Measurements from ENCODE around the gene SRRM1. TPM values are rescaled to one million over a fixed set of nuclear protein-coding genes. Genes with fewer than 3 reads are reported as not detected.
A peak's percentile ranks its signal among the peaks of the same experiment; 100 is the strongest.

Gene SRRM1, protein sequence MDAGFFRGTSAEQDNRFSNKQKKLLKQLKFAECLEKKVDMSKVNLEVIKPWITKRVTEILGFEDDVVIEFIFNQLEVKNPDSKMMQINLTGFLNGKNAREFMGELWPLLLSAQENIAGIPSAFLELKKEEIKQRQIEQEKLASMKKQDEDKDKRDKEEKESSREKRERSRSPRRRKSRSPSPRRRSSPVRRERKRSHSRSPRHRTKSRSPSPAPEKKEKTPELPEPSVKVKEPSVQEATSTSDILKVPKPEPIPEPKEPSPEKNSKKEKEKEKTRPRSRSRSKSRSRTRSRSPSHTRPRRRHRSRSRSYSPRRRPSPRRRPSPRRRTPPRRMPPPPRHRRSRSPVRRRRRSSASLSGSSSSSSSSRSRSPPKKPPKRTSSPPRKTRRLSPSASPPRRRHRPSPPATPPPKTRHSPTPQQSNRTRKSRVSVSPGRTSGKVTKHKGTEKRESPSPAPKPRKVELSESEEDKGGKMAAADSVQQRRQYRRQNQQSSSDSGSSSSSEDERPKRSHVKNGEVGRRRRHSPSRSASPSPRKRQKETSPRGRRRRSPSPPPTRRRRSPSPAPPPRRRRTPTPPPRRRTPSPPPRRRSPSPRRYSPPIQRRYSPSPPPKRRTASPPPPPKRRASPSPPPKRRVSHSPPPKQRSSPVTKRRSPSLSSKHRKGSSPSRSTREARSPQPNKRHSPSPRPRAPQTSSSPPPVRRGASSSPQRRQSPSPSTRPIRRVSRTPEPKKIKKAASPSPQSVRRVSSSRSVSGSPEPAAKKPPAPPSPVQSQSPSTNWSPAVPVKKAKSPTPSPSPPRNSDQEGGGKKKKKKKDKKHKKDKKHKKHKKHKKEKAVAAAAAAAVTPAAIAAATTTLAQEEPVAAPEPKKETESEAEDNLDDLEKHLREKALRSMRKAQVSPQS
- total RNA-seq (100 to 1,000 TPM; 188 to 342 (median 246) TPM), polyA plus RNA-seq (100 to 1,000 TPM; 173 to 261 TPM), total RNA-seq (173 reads per million, percentile 92 among the genes with 10 or more reads in this experiment)

DNA sequence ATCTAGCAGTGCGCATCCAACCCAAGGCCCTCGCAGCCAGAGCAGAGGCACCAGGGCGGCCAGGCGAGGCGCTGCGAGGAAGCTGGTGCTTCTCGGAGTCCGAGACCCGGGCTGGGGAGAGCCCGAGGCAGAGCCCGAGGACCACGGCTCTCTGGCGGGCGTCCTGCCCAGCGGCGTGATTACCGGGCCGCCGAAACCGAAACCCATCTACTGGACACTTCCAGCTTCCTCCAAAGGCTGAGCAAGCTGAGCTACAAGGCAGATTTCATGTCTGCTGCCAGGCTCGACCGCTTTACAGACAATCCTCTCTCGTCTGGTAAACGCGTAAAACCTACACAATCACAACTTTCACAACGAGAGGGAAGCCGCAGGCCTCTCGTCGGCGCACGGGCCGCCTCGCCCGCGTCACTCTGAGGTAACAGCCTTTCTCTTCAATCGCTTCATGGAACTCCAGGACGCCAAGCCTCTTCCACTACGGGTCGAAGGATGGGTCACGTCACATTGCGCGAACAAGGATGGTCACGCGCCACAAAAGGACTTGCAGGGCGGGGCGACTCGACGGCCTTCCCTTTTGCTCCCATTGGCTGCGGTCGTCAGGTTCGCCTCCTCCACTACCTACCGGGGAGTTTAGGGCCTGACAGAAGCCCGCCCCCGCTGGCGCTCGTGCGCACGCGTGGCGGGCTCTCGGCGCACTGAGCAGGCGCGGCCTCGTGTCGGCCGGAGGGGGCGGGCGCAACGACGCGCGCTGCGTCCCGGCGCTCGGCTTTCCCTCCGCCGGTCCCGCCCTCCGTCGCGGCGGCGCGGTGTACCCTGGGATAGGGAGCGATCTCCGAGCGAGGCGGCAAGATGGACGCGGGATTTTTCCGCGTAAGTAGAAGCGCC, at the start of gene SRRM1:
Gene SRRM1 (plus strand): TSS at position 822 of the 882 bp plus-strand sequence. CDS start 25 bp downstream, at position 847.
- H3K9me3 ChIP-seq (ENCODE audit: control insufficient read depth in 2 of 3, low read length in 3 of 3): no peaks in the 10 kb centered on the region
- peaks cover 26 to 32% of the 10 kb centered on the region in 2 donors for H3K4me1 ChIP-seq (ENCODE audit: control insufficient read depth in 2 of 2, insufficient read depth in 2 of 2, low read length in 2 of 2)
- H3K4me3 Mint-ChIP-seq: peak within 1 kb of the TSS; percentile 88 to 100 (median 95)
- ATAC-seq (peak; percentile 93), DNase-seq (peak; percentile 96 to 100 (median 99))
- ChIA-PET POLR2A (interaction anchor here (0.6 to 1.7 kb wide), 13 partner anchors 13 to 1298 kb away, joined by 3 to 7 read pairs (median 3); partner anchors contain the start of genes CLIC4, HNRNPR, RCAN3 and SYF2), CTCF (interaction anchor here (0.9 to 1.2 kb wide), 4 partner anchors 102 to 444 kb away, joined by 3 to 6 read pairs (median 4); partner anchors contain the start of gene CLIC4)
- intact Hi-C loops (cut with micrococcal nuclease): loop anchor here (1.0 to 10.0 kb wide), 23 partner anchors 55 to 1298 kb away; partner anchors contain the start of genes CLIC4 (in 2 of the 2), NIPAL3 (in 2 of the 2), PNRC2 (in 2 of the 2) and RCAN3 (in 2 of the 2)
- H3K4me3 ChIP-seq (ENCODE audit: low read length): peak within 1 kb of the TSS; percentile 83
- peaks cover 26 to 58% (median 51%) of the 10 kb centered on the region in 7 donors for H3K4me1 Mint-ChIP-seq
- peak within 1 kb of the TSS; percentile 100 for H3K27ac ChIP-seq (ENCODE audit: low read depth, low read length)
- peaks cover 11 to 26% (median 13%) of the 10 kb centered on the region in 3 experiments for H3K36me3 ChIP-seq (ENCODE audit: control insufficient read depth in 2 of 3, insufficient read depth in 3 of 3, low read length in 3 of 3)
- H3K27ac Mint-ChIP-seq: peak within 1 kb of the TSS; percentile 95 to 100 (median 99)
- no peaks in the 10 kb centered on the region for H3K9me3 Mint-ChIP-seq
- H3K27me3 ChIP-seq (ENCODE audit: control insufficient read depth in 2 of 2, insufficient read depth in 2 of 2, low read length in 2 of 2): no peaks in the 10 kb centered on the region
- H3K36me3 Mint-ChIP-seq: peaks cover 8 to 20% (median 13%) of the 10 kb centered on the region in 5 donors
- peaks cover 0 to under 1% (median 0%) of the 10 kb centered on the region in 5 donors for H3K27me3 Mint-ChIP-seq

DNA sequence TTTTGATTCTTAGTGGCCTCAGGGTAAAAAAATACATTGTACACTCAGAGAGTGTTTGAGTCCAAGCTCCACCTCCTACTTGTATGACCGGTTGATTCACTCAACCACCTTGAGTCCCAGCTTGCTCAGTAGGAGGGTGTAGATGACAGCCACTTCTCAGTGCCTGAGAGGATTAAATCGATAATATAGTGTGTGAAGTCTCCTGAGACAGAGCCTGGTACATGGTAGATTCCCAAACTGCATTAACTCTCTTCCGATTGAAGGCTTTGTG, 48.8 kb upstream of the SRRM1 start:
- POLR2A ChIA-PET: no interaction called here

DNA sequence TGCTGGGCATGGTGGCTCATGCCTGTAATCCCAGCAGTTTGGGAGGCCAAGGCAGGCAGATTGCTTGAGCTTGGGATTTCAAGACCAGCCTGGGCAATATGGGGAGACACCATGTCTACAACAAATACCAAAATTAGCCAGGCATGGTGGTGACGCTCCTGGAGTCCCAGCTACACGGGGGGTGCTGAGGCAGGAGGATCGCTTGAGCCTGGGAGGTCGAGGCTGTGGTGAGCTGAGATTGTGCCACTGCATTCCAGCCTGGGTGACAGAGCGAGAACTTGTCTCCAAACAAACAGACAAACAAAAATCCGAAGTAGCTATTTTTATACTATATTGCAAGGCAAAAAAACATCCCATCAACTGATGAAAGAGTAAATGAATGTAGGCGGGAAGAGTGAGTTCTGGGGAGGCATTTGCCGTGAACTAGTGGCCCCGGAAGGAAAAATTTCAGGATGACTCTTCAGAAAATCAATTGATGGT, 46.7 kb upstream of the SRRM1 start:
- Histone ChIP-seq H3K4me3 (ENCODE audit: low read length) (no peak overlapping the region), H3K36me3 (ENCODE audit: control insufficient read depth in 2 of 3, insufficient read depth in 3 of 3, low read length in 3 of 3) (no peaks in the 10 kb centered on the region), H3K9me3 (ENCODE audit: control insufficient read depth in 2 of 3, low read length in 3 of 3) (no peaks in the 10 kb centered on the region), H3K27me3 (ENCODE audit: control insufficient read depth in 2 of 2, insufficient read depth in 2 of 2, low read length in 2 of 2) (no peaks in the 10 kb centered on the region), H3K4me1 (ENCODE audit: control insufficient read depth in 2 of 2, insufficient read depth in 2 of 2, low read length in 2 of 2) (no peaks in the 10 kb centered on the region), H3K27ac (ENCODE audit: low read depth, low read length) (no peak overlapping the region)
- H3K27me3 Mint-ChIP-seq: peaks cover 0 to 17% (median 6%) of the 10 kb centered on the region in 5 donors
- peaks cover 0 to 1% (median 0%) of the 10 kb centered on the region in 11 donors for H3K9me3 Mint-ChIP-seq
- no peak for DNase-seq
- CTCF ChIA-PET: interaction anchor here (0.6 to 1.6 kb wide), 2 partner anchors 8 to 61 kb away, joined by 3 to 4 read pairs; no protein-coding TSS in a partner anchor
- intact Hi-C loops (cut with micrococcal nuclease): no loop called here
- POLR2A ChIA-PET: interaction anchor here (0.6 to 0.7 kb wide), 2 partner anchors 25 to 111 kb away, joined by 3 read pairs; no protein-coding TSS in a partner anchor
- H3K27ac Mint-ChIP-seq: no peak overlapping the region
- H3K4me1 Mint-ChIP-seq: no peaks in the 10 kb centered on the region
- no peak overlapping the region for H3K4me3 Mint-ChIP-seq
- no peak for ATAC-seq
- H3K36me3 Mint-ChIP-seq: no peaks in the 10 kb centered on the region

More for the DNA sequence above, 48.8 kb upstream of the SRRM1 start:
- H3K4me3 ChIP-seq (ENCODE audit: low read length): no peak overlapping the region
- Mint-ChIP-seq H3K4me1 (no peaks in the 10 kb centered on the region), H3K4me3 (no peak overlapping the region), H3K27ac (no peak overlapping the region), H3K27me3 (peaks cover 0 to 15% (median 6%) of the 10 kb centered on the region in 5 donors), H3K36me3 (no peaks in the 10 kb centered on the region), H3K9me3 (peaks cover 0 to 1% (median 0%) of the 10 kb centered on the region in 11 donors)
- H3K27me3 ChIP-seq (ENCODE audit: control insufficient read depth in 2 of 2, insufficient read depth in 2 of 2, low read length in 2 of 2): no peaks in the 10 kb centered on the region
- intact Hi-C loops (cut with micrococcal nuclease): no loop called here
- DNase-seq (no peak), ATAC-seq (no peak)
- no peaks in the 10 kb centered on the region for H3K36me3 ChIP-seq (ENCODE audit: control insufficient read depth in 2 of 3, insufficient read depth in 3 of 3, low read length in 3 of 3)
- no peaks in the 10 kb centered on the region for H3K4me1 ChIP-seq (ENCODE audit: control insufficient read depth in 2 of 2, insufficient read depth in 2 of 2, low read length in 2 of 2)
- no peaks in the 10 kb centered on the region for H3K9me3 ChIP-seq (ENCODE audit: control insufficient read depth in 2 of 3, low read length in 3 of 3)
- CTCF ChIA-PET: no interaction called here
- H3K27ac ChIP-seq (ENCODE audit: low read depth, low read length): no peak overlapping the region

DNA sequence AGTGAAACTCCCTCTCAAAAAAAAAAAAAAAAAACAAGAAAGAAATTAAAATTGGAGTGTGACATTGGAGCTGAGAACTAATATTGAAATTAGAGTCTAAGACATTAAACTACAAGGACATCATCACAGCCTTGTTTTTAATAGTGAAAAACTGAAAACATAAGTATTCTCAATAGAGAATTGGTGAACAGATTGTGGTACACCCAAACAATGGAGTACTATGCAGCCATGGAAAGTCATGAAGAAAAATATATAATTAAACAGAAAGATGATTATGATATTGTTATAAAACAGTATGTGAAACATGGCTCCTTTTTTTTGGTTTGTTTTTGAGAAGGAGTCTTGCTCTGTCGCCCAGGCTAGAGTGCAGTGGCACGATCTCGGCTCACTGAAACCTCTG, 43.8 kb upstream of the SRRM1 start:
- H3K4me3 Mint-ChIP-seq: no peak overlapping the region
- no peaks in the 10 kb centered on the region for H3K36me3 ChIP-seq (ENCODE audit: control insufficient read depth in 2 of 3, insufficient read depth in 3 of 3, low read length in 3 of 3)
- no peak overlapping the region for H3K27ac ChIP-seq (ENCODE audit: low read depth, low read length)
- H3K4me1 Mint-ChIP-seq: peaks cover 0 to 2% (median 0%) of the 10 kb centered on the region in 7 donors
- POLR2A ChIA-PET: no interaction called here
- intact Hi-C loops (cut with micrococcal nuclease): no loop called here
- H3K27me3 Mint-ChIP-seq: peaks cover 0 to 19% (median 6%) of the 10 kb centered on the region in 5 donors
- H3K4me1 ChIP-seq (ENCODE audit: control insufficient read depth in 2 of 2, insufficient read depth in 2 of 2, low read length in 2 of 2): no peaks in the 10 kb centered on the region
- H3K9me3 ChIP-seq (ENCODE audit: control insufficient read depth in 2 of 3, low read length in 3 of 3): no peaks in the 10 kb centered on the region
- H3K9me3 Mint-ChIP-seq: peaks cover 0 to 1% (median 0%) of the 10 kb centered on the region in 11 donors
- H3K4me3 ChIP-seq (ENCODE audit: low read length): no peak overlapping the region
- no peak overlapping the region for H3K27ac Mint-ChIP-seq
- ATAC-seq (no peak), DNase-seq (no peak)
- H3K27me3 ChIP-seq (ENCODE audit: control insufficient read depth in 2 of 2, insufficient read depth in 2 of 2, low read length in 2 of 2): no peaks in the 10 kb centered on the region
- CTCF ChIA-PET: interaction anchor here (0.6 to 0.7 kb wide), 2 partner anchors 11 to 204 kb away, joined by 3 to 5 read pairs; no protein-coding TSS in a partner anchor
- H3K36me3 Mint-ChIP-seq: no peaks in the 10 kb centered on the region

DNA sequence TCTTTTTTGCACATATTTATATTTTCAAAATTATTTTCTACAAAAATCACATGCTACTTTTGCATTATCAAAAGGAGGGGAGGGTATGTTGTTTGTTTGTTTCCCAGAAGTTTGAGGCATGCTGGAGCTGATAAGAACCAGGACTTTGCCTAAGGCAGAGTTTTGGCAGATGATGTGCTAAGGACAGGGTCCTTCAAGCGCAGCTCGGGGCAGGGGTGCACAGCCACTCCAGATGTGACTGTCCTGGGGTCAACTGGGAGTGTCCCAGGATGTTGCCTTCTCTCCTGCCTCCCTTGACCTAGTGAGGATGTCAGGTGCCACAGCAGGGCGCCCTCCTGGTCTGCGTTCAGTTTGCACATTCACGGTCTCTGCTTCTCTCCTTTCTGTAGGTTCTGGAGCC, 42.6 kb upstream of the SRRM1 start:
- no peaks in the 10 kb centered on the region for H3K9me3 ChIP-seq (ENCODE audit: control insufficient read depth in 2 of 3, low read length in 3 of 3)
- ATAC-seq (no peak), DNase-seq (no peak)
- no peak overlapping the region for H3K27ac Mint-ChIP-seq
- H3K27ac ChIP-seq (ENCODE audit: low read depth, low read length): no peak overlapping the region
- H3K27me3 Mint-ChIP-seq: peaks cover 0 to 14% (median 6%) of the 10 kb centered on the region in 5 donors
- peaks cover 0 to 2% (median 0%) of the 10 kb centered on the region in 7 donors for H3K4me1 Mint-ChIP-seq
- no peaks in the 10 kb centered on the region for H3K4me1 ChIP-seq (ENCODE audit: control insufficient read depth in 2 of 2, insufficient read depth in 2 of 2, low read length in 2 of 2)
- intact Hi-C loops (cut with micrococcal nuclease): no loop called here
- CTCF ChIA-PET: no interaction called here
- H3K27me3 ChIP-seq (ENCODE audit: control insufficient read depth in 2 of 2, insufficient read depth in 2 of 2, low read length in 2 of 2): no peaks in the 10 kb centered on the region
- peaks cover 0 to 1% (median 0%) of the 10 kb centered on the region in 11 donors for H3K9me3 Mint-ChIP-seq
- H3K36me3 Mint-ChIP-seq: no peaks in the 10 kb centered on the region
- no peak overlapping the region for H3K4me3 Mint-ChIP-seq
- H3K36me3 ChIP-seq (ENCODE audit: control insufficient read depth in 2 of 3, insufficient read depth in 3 of 3, low read length in 3 of 3): no peaks in the 10 kb centered on the region
- POLR2A ChIA-PET: no interaction called here
- no peak overlapping the region for H3K4me3 ChIP-seq (ENCODE audit: low read length)
